Endothelial cell of umbilical vein (primary cell): Measurements from ENCODE around the gene AUH. TPM values are rescaled to one million over a fixed set of nuclear protein-coding genes. Genes with fewer than 3 reads are reported as not detected.

ENCODE experiments used
- BruUV-seq: library from RNA; stranded (reverse); fragments of 400-500 nt; replicated peaks from 2 replicates; lab custom pipeline; 2021; lab: Mats Ljungman, UMichigan
- CTCF ChIA-PET: fragments of 300-600, 350-600 bp; sonication (Branson Sonifier 250); formaldehyde crosslinking; loops from one replicate; lab custom pipeline; 2021; ENCODE audit warnings: antibody characterized with exemption, inconsistent platforms; lab: Charles Lee
- POLR2A ChIA-PET: fragments of 300-600, 350-600 bp; sonication (Branson Sonifier 250); formaldehyde crosslinking; loops from one replicate; lab custom pipeline; 2021; ENCODE audit warnings: antibody characterized with exemption, inconsistent platforms; lab: Charles Lee
- DNase-seq: peaks from one replicate; pipeline ENCODE4 v3.0.0-alpha.2; 2011; ENCODE audit warnings: low read depth, low spot score
- FAIRE-seq: peaks from 2 replicates; lab custom pipeline; 2011; peaks lifted over from hg19 to GRCh38; lab: Jason Lieb, UNC
- H2AFZ ChIP-seq: 2 replicates; pipeline ENCODE4 v1.6.0; 2012; ENCODE audit warnings: low read depth, low read length, control low read depth, inconsistent platforms
- H3K27ac ChIP-seq: 2 replicates; pipeline ENCODE4 v1.5.1; 2011; ENCODE audit warnings: low read depth, mild to moderate bottlenecking, control low read depth, low read length, moderate library complexity; ENCODE audit not compliant: insufficient read depth
- H3K27me3 ChIP-seq, 2 experiments: 2 replicates each; pipeline versions ENCODE4 v1.6.0 to v1.6.1; 2011; ENCODE audit warnings: low read length in 2 of 2, mixed read lengths in 1 of 2; ENCODE audit not compliant: control insufficient read depth in 2 of 2, insufficient read depth in 2 of 2
- H3K36me3 ChIP-seq, 2 experiments: 2 replicates in 1 of 2; 3 replicates in 1 of 2; pipeline ENCODE4 v1.5.1; 2011; ENCODE audit warnings: low read length in 2 of 2, mild to moderate bottlenecking in 1 of 2, moderate library complexity in 1 of 2; ENCODE audit not compliant: control insufficient read depth in 2 of 2, insufficient read depth in 2 of 2; ENCODE audit errors: extremely low read depth in 1 of 2
- H3K4me1 ChIP-seq: 3 replicates; pipeline ENCODE4 v1.5.1; 2011; ENCODE audit warnings: mild to moderate bottlenecking, low read length; ENCODE audit not compliant: control insufficient read depth, insufficient read depth; ENCODE audit errors: extremely low read depth
- H3K4me2 ChIP-seq: 2 replicates; pipeline ENCODE4 v1.6.1; 2011; ENCODE audit warnings: low read length, control low read depth, mixed read lengths; ENCODE audit not compliant: insufficient read depth
- H3K4me3 ChIP-seq, 3 experiments: fragments of 200-600 bp in 1 of 3; sonication (generic), shearing (Covaris generic) in 1 of 3; replicated peaks in 1 of 3; 2 replicates each; pipeline ENCODE4 v1.5.1; 2011 to 2016; ENCODE audit warnings: control low read depth in 3 of 3, low read length in 3 of 3, mild to moderate bottlenecking in 2 of 3, inconsistent platforms in 1 of 3, low read depth in 1 of 3, moderate library complexity in 1 of 3; ENCODE audit not compliant: insufficient read depth in 1 of 3
- H3K79me2 ChIP-seq: 2 replicates; pipeline ENCODE4 v1.6.0; 2012; ENCODE audit warnings: low read length, inconsistent platforms; ENCODE audit not compliant: control insufficient read depth, insufficient read depth
- H3K9ac ChIP-seq: replicated peaks from 2 replicates; pipeline ENCODE3; 2011; ENCODE audit warnings: low read length, control low read depth; ENCODE audit not compliant: insufficient read depth; ENCODE audit errors: extremely low read depth
- H3K9me1 ChIP-seq: replicated peaks from 3 replicates; pipeline ENCODE4 v1.6.0; 2011; ENCODE audit warnings: mild to moderate bottlenecking, low read length; ENCODE audit not compliant: control insufficient read depth, insufficient read depth; ENCODE audit errors: extremely low read depth
- H3K9me3 ChIP-seq: replicated peaks from 2 replicates; pipeline ENCODE4 v1.5.1; 2012; ENCODE audit warnings: low read length, inconsistent platforms; ENCODE audit not compliant: control insufficient read depth, insufficient read depth
- H4K20me1 ChIP-seq: replicated peaks from 2 replicates; pipeline ENCODE3; 2011; ENCODE audit warnings: mild to moderate bottlenecking, low read length; ENCODE audit not compliant: control insufficient read depth, insufficient read depth; ENCODE audit errors: extremely low read depth
- EZH2 ChIP-seq: IDR thresholded peaks from 2 replicates; pipeline ENCODE4 v1.6.1; 2012; ENCODE audit warnings: borderline replicate concordance, low read depth, mild to moderate bottlenecking, moderate library complexity, low read length, inconsistent platforms; ENCODE audit not compliant: severe bottlenecking
- FOS ChIP-seq: IDR thresholded peaks from 2 replicates; pipeline ENCODE4 v1.6.1; 2011; ENCODE audit warnings: mild to moderate bottlenecking, low read length, moderate library complexity, borderline replicate concordance; ENCODE audit not compliant: insufficient read depth
- GATA2 ChIP-seq: IDR thresholded peaks from 2 replicates; pipeline ENCODE4 v1.7.0; 2011; ENCODE audit warnings: low read depth, mild to moderate bottlenecking, moderate library complexity, mixed read lengths, low read length; ENCODE audit not compliant: insufficient read length, insufficient read depth
- JUN ChIP-seq: IDR thresholded peaks from 2 replicates; pipeline ENCODE4 v1.6.1; 2011; ENCODE audit warnings: borderline replicate concordance, low read depth; ENCODE audit not compliant: insufficient read length, insufficient read depth
- MAX ChIP-seq: IDR thresholded peaks from 2 replicates; pipeline ENCODE4 v1.6.1; 2011; ENCODE audit not compliant: insufficient read depth, insufficient read length
- MYC ChIP-seq: IDR thresholded peaks from one replicate; pipeline ENCODE4 v1.6.1; 2011; ENCODE audit warnings: mild to moderate bottlenecking, low read depth, low read length
- POLR2AphosphoS5 ChIP-seq: IDR thresholded peaks from 2 replicates; pipeline ENCODE4 v1.6.1; 2012; ENCODE audit warnings: low read depth, mild to moderate bottlenecking, control low read depth, low read length, moderate library complexity; ENCODE audit not compliant: insufficient read depth
- dilution Hi-C: fragments of 300-500 bp; cut with MboI; formaldehyde crosslinking; loops from one replicate; pipeline ENCODE4 v1.15.0; 2019; ENCODE audit warnings: low sequenced_read_pairs; ENCODE audit not compliant: extremely low pct_ligation_motif_present
- intact Hi-C: fragments of 100-400 bp; cut with micrococcal nuclease; formaldehyde crosslinking; loops from one replicate; pipeline ENCODE4 v1.10.0; 2022
- polyA plus RNA-seq, 4 experiments: library from polyadenylated mRNA; depleted of rRNA in 3 of 4; stranded (reverse) in 3 of 4; unstranded in 1 of 4; fragments of >200 nt; gene quantifications; 2 replicates each; pipeline versions ENCODE4 v1.2.1 to v1.2.3, GENCODE V29; 2011 to 2012; ENCODE audit warnings: missing spikeins in 1 of 4
- total RNA-seq: library from RNA; stranded (reverse); gene quantifications from 2 replicates; pipeline ENCODE4 v1.2.3, GENCODE V29; 2021

Gene AUH
- total and polyA plus RNA-seq, 2 donors (not counting 3 experiments of a cell fraction or from before 2014, with no cell fraction given), result 2.3 to 9.2 TPM

- Histone ChIP-seq H3K79me2 (no peaks in the 10 kb centered on the region), H3K27ac (peak overlapping the region; percentile 63), H3K4me3 (no peak overlapping the region), H3K36me3 (no peaks in the 10 kb centered on the region), H3K9ac (peak overlapping the region; percentile 24), H3K4me1 (peaks cover 12% of the 10 kb centered on the region), H3K4me2 (peak overlapping the region; percentile 58), H3K9me3 (no peaks in the 10 kb centered on the region), H4K20me1 (no peaks in the 10 kb centered on the region), H3K27me3 (no peaks in the 10 kb centered on the region), H3K9me1 (no peaks in the 10 kb centered on the region), H2AFZ (no peak overlapping the region)
- no TSS peak for BruUV-seq
- intact Hi-C loops, result loop anchor here (1.0 to 5.0 kb wide), 2 partner anchors 136 to 371 kb away; partner anchors contain the start of gene NFIL3
- DNase-seq, result peak; percentile 77
- POLR2A ChIA-PET, result no interaction called here
- no peak for TF ChIP-seq POLR2AphosphoS5
- TF ChIP-seq FOS, result peak; percentile 58
- TF ChIP-seq JUN, result peak; percentile 41
- TF ChIP-seq GATA2, result no peak
- TF ChIP-seq EZH2, result no peak
- CTCF ChIA-PET, result interaction anchor here (0.5 to 2.2 kb wide), 9 partner anchors 9 to 371 kb away, joined by 3 to 5 read pairs (median 4); no protein-coding TSS in a partner anchor
- FAIRE-seq, result no peak
- dilution Hi-C loops, result no loop called here
Observed at GRCh38 chr9:91285729-91286353, 75.9 kb downstream of the AUH start.

GRCh38 chr9:91282292-91282691, 79.4 kb downstream of the AUH start:
- TF ChIP-seq MAX, result no peak
- no peak for TF ChIP-seq GATA2
- TF ChIP-seq MYC, result no peak
- no peak for TF ChIP-seq FOS
- Histone ChIP-seq H3K4me1 (peaks cover 12% of the 10 kb centered on the region), H3K4me2 (no peak overlapping the region), H2AFZ (no peak overlapping the region), H3K9me3 (no peaks in the 10 kb centered on the region), H3K4me3 (no peak overlapping the region), H3K9ac (no peak overlapping the region), H3K79me2 (no peaks in the 10 kb centered on the region), H3K9me1 (no peaks in the 10 kb centered on the region), H3K27ac (no peak overlapping the region), H3K27me3 (no peaks in the 10 kb centered on the region), H3K36me3 (no peaks in the 10 kb centered on the region), H4K20me1 (no peaks in the 10 kb centered on the region)
- BruUV-seq, result no TSS peak
- DNase-seq (no peak), FAIRE-seq (no peak)
- ChIA-PET CTCF (no interaction called here), POLR2A (no interaction called here)
- dilution Hi-C loops (no loop called here), intact Hi-C loops (no loop called here)
